GM19468 (cell line): ENCODE data around the gene EXOC6.

Experiments
- ATAC-seq: cut with Tn5 transposase; IDR thresholded peaks from one replicate; pipeline ENCODE4 v1.9.1; 2021; ENCODE audit warnings: mild to moderate bottlenecking, moderate library complexity, moderate number of reproducible peaks; ENCODE audit not compliant: unreplicated experiment; ENCODE audit errors: extremely low read depth

The EXOC6 gene

DNA sequence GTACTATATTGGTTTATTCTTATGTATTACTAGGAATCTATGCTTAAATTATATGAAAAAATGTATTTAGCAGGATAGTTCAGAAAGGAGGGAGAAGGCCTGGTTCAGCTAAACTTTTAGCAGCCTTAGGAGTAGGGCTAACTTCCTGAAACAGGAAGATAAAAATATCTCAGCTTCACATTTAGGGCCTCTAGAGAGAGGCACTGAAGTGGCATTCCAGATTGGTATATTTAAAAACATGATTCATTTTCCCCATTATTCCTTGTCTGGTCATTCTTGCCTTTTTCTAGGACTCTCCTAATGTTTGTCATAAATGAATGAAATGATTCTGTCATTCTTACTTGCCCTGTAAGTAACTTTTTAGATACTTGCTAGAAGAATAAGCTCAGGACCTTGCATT, 149.3 kb downstream of the EXOC6 start:
- no peak for ATAC-seq

DNA sequence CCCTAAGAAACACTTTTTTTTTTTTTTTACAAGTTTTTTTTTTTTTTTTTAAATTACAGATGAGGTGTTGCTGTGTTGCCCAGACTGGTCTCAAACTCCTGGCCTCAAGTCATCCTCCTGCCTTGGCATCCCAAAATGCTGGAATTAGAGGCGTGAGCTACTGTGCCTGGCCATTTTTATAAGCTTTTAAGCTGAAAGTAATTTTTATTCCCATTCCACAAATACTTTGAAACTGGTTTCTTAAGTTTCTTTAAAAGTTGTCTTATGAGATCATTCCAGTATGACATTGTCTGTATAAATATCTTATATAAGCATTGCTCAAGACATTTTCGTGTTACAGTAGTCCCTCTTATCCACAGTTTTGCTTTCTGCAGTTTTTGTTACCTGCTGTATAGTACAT, 150.9 kb downstream of the EXOC6 start:
- no peak for ATAC-seq

DNA sequence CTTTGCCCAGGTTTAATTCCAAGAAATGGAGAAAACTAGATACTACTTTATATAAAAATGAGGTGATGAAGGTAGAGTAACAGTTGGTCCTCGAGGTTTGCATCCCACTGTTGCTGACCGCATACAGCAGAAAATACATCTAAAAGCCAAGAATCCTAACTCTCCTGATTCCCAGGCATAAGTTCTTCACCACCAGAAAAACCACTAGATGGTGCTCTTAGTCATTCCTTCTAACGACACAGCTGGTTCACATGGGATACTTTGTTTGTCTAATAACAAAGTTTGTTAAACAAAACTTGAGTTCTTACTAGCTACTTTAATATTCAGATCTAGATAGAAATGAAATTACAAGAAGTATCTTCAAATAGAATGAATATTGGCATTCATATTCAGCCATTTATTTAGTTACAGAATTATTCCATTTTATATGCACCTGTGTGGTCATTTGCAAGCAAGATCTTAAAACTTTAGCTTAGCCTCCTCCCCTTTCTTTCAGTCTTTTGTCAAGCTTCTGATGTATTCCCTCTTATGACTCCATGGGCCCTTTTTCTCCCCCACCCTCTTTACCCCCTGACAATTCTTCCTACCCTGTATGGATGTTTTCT, 158.2 kb downstream of the EXOC6 start:
- ATAC-seq: no peak

DNA sequence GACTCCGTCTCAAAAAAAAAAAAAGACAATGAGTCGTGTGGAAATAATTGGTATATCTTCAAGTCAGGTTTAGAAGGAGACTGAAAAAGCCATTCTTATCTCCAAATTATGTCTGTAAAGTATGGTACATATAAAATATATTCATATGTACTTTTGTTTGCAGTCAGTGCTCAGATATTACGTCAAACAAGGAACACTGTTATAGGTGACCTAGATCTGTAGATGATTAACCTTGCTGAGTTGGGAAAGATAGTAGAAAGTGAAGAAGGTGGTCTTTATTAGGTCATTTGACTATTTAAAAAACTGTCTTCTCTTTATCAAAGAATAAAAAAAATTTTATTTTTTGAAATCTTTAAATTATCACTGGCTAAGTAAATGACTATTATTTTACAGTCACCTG, 167.4 kb downstream of the EXOC6 start:
- ATAC-seq: no peak

DNA sequence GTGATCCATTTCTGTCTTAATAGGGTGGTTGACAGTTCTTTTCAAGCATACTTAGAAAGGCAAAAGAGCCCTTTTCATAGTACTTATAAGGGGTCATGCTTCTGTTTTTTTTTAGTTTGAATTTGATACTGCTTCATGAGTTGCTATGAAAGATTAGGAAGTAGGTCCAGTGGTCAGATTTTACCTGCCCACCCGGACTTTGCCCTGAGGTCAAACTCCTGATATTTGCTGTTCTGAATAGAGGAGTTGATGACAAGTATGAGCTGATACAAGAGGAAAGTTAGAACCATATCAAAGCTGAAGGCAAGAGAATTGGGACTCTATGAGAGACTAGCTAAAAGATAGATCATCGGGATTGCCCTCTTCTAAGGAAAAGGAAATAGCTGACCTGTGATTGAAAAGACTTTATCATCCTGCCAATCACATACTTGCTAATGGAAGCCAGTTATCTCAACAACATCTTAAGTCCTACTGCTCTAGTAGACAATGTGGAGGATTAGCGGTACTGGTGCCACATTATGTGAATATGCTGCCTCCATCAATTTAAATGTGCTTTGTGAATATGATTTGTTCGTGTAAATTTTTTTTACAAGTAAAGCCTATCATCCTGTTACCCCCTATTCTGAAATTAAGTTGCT, 174.8 kb downstream of the EXOC6 start:
- no peak for ATAC-seq

DNA sequence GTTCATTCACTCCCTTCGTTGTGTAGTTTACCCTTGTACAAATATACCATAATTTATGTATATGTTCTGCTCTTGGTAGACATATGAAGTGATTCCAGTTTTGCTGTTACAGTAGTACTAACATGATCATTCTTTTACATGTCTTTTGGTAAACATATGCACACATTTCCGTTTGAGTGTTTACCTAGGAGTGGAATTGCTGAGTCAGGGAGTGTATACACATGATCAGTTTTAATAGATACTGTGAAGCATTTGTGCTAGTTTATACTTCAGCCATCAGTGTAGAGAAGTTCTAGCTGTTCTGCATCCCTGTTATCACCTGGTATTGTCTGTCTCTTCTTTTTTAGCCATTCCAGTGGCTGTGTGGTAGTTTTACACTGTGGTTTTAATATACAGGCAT, 177.8 kb downstream of the EXOC6 start:
- ATAC-seq: no peak

DNA sequence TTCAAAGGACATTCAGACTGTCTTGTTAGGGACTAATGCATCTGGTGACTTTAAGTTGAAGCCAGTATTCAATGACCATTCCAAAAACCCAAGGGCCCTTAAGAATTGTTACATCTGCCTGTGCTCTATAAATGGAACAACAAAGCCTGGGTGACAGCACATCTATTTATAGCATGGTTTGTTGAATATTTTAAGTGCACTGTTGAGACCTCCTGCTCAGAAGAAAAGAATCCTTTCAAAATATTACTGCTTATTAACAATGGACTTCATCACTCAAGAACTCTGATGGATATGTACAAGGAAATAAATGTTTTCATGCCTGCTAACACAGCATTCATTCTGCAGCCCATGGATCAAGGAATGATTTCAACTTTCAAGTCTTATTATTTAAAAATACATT, 179.2 kb downstream of the EXOC6 start:
- ATAC-seq: no peak

DNA sequence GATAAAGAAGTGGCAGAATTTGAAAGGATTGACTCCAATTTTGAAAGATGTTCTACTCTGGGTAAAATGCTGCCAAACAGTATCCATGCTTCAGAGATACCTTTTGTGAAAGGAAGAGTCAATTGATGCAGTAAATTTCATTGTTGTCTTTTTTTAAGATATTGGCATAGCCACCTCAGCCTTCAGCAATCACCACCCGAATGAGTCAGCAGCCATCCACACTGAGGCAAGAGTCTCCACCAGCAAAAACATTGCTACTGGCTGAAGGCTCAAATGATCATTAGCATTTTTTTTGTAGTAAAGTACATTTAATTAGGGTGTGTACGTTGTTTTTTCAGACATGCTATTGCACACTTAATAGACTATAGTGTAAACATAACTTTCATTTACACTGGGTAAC, 180.6 kb downstream of the EXOC6 start:
- ATAC-seq: no peak

DNA sequence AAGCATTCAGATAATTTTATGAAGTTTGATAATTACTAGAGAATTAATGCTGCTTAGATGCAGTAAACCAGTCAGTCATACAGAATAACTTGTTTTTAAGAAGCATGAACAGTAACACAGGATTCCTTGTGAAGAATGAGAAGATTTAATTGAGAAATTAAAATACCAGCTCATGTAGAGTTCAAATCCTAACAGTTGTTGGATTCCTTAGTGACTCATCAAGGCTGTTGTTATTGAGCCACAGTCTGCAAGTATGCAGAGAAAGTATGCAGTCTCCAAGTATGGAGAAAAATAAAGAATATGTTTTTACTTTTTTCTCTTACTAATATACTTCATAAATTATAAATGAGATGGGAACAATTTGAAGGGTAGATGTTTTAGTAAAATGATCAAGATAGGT, 182.1 kb downstream of the EXOC6 start:
- ATAC-seq: no peak

DNA sequence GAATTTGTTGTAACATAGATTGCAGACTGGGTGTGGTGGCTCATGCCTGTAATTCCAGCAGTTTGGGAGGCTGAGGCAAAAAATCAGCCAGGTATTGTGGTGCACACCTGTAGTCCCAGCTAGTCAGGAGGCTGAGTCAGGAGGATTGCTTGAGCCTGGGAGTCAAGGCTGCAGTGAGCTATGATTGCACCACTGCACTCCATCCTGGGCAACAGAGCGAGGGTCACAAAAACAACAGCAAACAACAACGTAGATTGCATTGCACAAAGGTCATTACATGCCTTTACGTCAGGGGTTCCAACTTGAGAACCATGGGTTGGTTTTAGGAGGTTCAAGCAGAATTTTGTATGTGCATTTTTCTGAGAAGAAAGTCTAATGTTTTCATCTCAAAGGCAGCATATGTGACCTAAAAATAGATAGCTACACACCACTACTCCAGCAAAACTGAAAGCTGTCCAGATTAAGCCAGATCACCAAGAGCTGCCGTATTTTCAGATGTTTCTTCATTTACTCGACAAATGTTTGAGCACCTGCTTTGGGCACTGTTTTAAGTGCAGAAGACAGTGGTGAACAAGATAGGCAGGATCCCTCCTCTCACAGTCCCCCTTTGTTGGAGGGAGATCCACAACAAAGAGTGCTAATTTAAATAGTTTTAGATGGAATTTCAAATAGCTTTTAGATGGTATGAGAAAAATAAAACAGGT, 183.9 kb downstream of the EXOC6 start:
- ATAC-seq: no peak

DNA sequence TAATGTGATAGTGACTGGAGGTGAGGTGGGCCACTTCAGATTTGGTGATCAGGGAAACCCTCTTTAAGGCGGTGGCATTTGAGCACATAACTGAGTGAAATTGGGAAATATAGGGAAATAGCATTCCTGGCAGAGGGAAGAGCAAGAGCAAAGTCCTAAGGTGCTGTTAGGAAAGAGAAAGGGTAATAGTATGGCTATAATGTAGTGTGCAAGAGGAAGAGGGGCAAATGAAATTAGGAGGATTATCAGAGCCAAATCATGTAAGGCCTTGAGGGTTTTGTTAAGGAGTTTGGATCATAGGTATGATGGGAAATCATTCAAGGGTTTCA, 184.5 kb downstream of the EXOC6 start:
- no peak for ATAC-seq

DNA sequence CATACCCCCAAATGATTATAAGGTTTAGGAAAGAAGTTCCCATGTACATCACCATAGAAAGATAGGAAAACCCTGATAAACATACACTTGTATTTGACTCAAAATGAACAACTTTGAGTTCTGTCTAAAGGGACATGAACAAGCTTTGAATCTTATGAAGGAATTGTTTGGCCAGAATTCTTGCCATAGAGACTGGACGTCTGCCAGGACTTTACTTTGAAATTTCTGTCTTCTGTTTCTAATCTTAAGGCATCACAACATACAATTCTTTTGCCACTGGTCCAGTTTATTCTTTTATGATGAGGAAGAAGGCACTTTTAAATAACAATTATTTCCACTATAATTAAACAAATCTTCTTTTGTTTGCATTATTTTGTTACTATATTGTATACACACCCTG, 186.1 kb downstream of the EXOC6 start:
- ATAC-seq: no peak

DNA sequence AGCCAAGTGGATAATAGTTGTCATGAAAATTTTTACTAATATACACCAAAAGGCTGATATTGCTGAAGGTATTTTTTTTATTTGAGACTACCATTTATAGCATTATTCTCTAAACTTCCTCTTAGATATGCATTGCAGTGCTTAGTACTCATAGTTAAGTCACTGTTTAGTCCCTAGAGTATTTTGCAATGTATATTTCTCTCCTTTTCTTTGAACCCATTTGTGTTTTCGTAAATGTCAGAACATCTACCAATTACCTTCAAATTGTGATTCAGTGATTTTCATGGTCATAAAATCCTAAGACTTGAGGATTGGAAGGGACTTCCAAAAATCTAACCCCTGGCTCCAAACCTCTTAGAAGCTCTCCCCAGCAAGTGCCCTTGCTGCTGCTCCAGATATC, 190.8 kb downstream of the EXOC6 start:
- ATAC-seq: no peak

DNA sequence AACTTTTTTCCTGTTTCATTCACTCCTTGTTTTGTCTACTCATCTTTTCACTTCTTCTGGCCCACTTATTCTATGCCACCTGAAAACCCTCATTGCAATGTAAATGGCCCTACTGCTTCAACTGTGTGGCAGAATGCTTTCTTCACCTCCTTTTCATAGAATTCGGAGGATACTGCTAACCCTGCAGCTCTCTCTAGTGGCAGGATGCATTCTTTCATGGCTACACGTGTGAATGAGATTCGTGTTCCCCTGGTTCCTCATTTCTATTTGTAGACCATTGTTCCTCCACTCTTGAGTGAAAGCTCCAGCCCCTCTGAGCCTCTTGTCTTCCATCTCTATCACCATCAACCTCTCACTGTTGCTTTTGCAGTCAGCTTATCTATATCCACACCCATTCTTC, 191.4 kb downstream of the EXOC6 start:
- peak; percentile 46 for ATAC-seq

DNA sequence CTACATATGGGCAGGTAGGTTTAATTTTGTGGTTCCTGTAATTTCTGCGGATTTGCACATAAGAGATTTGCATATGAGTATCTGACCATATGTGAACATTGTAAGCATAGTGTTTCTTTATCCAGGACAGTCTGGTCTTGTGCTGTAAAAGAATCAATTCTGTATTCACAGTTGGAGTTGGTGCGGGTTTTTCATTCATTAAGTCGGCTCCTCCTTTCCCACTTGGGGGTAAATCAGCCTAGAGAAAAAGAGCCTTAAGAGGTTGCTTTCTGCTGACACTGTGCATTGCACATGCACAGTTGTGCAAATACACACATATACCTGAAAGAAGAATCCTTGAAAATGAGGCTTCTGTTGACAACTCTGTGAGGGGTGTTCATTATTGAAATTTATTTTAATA, 206.2 kb downstream of the EXOC6 start:
- no peak for ATAC-seq

DNA sequence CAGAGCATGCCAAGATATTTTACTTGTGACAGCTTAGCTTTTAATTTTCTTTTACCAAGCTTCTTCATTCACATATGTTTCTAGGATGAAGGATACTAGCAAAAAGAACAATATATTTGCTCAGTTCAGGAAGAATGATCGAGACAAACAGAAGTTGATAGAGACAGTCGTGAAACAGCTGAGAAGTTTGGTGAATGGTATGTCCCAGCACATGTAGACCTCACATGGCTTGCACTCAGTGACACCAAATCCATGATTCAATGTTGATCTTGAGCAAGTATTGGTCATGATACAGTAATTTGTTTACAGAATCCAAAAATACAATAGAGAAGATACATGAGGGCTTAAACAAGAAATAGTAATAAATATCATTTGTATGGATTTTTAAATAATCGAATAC, 209.8 kb downstream of the EXOC6 start:
- no peak for ATAC-seq

DNA sequence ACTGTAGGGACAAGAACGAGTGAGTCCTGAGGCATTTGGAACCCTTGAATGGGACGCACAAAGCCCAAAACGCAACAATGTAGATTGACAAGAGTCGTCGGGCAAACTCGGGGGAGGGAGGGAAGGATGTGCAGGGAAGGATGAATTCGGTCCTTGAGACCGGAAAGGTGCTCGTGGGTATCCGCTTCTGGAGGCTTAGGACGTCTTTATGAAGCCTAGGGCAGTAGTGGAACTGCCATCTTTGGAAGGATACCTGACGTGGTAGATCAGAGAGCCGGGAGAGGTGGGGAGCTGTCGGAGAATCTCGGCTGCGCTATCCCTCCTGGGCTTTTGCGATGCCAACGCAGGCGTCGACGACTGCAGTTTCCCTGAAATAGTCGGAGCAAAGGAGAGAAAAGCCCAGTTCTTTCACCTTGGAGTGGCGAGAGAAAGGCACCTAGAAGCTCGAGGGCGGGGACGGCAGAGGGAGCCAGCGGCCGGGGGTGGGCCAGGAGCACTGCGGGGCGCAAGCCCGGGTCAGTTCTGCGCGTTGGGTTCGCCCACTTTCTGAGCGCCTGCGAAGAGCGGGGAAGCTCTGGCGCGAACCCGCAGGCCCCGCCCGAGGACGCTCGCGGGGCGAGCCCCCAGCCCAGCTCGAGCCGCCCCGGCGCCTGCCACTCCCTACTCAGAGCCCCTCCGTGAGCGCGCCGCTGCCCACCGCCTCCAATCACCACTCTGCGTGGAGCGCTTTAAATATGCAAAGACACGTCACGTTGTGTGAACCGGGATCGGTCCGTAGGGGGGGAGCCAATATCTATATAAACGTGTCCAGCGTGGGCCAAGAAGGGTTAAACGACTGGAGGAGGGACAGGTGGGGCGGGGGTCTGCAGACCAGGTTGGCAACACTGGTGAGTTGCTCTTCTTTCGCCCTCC, 211.9 kb downstream of the EXOC6 start, which contains the start of gene CYP26C1:
Gene CYP26C1, plus strand, starts transcription at position 824 of the 912 bp plus-strand sequence. CDS start 466 bp downstream, outside the sequence.
- no peak for ATAC-seq

DNA sequence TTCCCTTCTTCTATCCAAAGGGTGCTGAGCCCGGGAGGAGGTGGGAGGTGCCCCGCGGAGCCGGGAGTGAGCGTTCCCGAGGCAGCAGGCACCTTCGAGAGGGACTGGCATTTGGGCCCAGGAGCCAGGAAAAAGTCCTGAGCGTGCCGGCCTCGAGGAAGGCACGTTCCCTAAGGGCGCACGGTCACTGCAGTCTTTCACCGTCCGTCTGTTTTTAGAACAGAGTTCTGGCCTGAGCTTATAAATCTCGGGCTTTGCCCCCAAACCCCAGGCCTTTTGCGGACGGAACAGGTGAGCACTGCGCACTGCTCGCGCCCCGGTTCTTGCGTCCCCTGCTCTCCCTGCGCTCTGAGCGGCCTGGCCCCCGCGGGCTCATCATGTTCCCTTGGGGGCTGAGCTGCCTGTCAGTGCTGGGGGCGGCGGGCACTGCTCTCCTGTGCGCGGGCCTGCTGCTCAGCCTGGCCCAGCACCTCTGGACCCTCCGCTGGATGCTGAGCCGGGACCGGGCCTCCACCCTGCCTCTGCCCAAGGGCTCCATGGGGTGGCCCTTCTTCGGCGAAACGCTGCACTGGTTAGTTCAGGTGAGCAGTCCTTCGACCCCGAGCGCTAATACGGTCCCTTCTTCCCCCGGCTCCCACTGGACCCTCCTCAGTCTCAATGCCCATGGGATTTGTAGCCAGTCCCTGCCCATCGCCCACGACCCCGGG, 212.7 kb downstream of the EXOC6 start:
- ATAC-seq: no peak

DNA sequence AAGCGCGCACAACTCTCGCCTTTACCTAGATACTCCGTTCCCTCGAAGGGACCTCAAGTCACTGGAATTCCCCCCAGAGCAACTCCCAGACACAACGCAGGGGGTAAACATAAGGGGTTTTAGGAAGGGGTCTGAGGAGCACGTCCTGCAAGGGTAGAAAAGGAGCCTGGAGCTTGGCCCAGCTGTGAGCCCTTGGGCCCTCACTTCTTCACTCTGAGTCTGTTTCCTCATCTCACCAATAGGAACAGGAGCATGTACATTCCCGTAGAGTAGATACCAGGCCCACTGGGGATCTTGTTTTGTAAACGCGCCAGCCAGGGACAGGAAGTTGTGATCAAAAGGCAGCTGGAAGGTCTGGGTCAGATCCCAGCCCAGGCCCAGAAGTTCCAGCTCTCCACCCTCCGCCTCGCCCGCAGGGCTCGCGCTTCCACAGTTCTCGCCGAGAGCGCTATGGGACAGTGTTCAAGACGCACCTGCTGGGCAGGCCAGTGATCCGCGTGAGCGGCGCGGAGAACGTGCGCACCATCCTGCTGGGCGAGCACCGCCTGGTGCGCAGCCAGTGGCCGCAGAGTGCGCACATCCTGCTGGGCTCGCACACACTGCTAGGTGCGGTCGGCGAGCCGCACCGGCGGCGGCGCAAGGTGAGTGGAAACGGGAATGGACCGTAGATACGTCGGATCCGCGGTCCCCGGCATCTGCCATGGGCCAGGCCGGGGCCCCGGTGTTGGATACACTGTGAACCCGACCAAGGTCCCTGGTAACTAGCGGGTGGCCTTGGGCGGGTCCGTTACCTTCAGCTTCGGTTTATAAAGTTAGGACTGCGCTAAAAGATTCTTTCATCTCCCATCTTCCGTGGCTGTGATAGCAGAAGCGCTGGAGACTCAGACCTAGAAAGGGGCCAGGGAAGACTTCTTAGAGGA, 213.5 kb downstream of the EXOC6 start:
- no peak for ATAC-seq
